ENCODE data around the gene IMP4. TPM values are rescaled to one million over a fixed set of nuclear protein-coding genes. Genes with fewer than 3 reads are reported as not detected.

Gene IMP4
- total RNA-seq, 1 experiment from 2014 or later = 101 TPM

DNA sequence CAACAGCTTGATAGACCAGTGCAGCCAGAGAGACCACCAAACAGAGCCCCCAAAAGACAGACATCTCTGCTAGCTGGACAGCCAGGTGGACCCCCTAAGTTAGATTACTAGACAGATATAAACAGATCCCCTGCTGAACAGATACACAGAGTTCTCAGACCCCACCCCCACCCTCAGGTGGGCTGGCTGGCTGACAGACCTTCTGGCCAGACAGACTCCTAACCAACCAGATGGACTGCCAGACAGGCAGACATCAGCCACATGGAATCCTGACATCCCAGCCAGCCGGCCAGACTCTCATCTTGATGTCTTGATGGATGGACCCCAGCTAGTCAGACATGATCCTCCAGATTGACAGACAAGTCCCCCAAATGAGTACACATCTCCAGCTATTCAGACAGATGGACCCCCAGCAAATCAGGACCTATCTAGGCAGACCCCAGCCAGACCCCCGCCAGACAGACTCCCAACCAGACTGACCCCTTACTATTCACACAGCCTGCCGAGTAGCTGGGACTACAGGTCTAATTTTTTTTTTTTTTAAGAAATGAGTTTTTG lies 31.2 kb downstream of the IMP4 start:
- H3K79me2 ChIP-seq (ENCODE audit: insufficient read depth, low read length) = no peaks in the 10 kb centered on the region
- no peak overlapping the region for H3K14ac ChIP-seq (ENCODE audit: insufficient read depth, low read length)
- H3K23ac ChIP-seq (ENCODE audit: insufficient read length, low read depth, low read length) = no peak overlapping the region
- H3K4ac ChIP-seq (ENCODE audit: low read depth, low read length) = no peak overlapping the region
- H3K23me2 ChIP-seq (ENCODE audit: insufficient read length, low read depth, low read length, poor library complexity, severe bottlenecking) = peaks cover 8% of the 10 kb centered on the region
- H2BK5ac ChIP-seq (ENCODE audit: insufficient read length, low read length) = no peak overlapping the region
- no peak for DNase-seq
- H3K9ac ChIP-seq (ENCODE audit: extremely low read depth, insufficient read length, low read length) = no peak overlapping the region
- Mint-ChIP-seq H3K27me3 (ENCODE audit: low read depth) (peaks cover 7% of the 10 kb centered on the region), H3K27ac (no peak overlapping the region), H3K9me3 (no peaks in the 10 kb centered on the region; a peak in 1 of 5 replicates), H3K4me1 (peaks cover 23 to 33% of the 10 kb centered on the region in 2 experiments), H3K36me3 (ENCODE audit: insufficient read depth in 1 of 3, low read depth in 3 of 3) (peaks cover 8 to 28% (median 20%) of the 10 kb centered on the region in 3 experiments), H3K4me3 (peak overlapping the region; percentile 84 to 85; a peak in 3 of 5 replicates)
- no peak overlapping the region for H3K56ac ChIP-seq (ENCODE audit: insufficient read length, low read depth, low read length)
- no peak overlapping the region for H2BK20ac ChIP-seq (ENCODE audit: low read depth, low read length, poor library complexity, severe bottlenecking)
- no peak overlapping the region for H4K8ac ChIP-seq (replicated peaks; ENCODE audit: insufficient read length, low read depth, low read length)
- no peak overlapping the region for H2AK5ac ChIP-seq (ENCODE audit: insufficient read length, low read length)
- no peak overlapping the region for H3T11ph ChIP-seq (ENCODE audit: low read length)
- no peak overlapping the region for H3K27ac ChIP-seq (ENCODE audit: insufficient read length, low read depth, low read length)
- H3K27me3 ChIP-seq (ENCODE audit: insufficient read depth, low read length) = no peaks in the 10 kb centered on the region
- H3K18ac ChIP-seq (ENCODE audit: insufficient read length, low read depth, low read length) = no peak overlapping the region
- no peak overlapping the region for H2BK15ac ChIP-seq (ENCODE audit: low read depth, low read length)
- no peaks in the 10 kb centered on the region; the same call in 1 of the 2 replicates for H3K4me1 ChIP-seq (ENCODE audit: insufficient read depth, low read length)
- no peak overlapping the region for H2BK12ac ChIP-seq (ENCODE audit: insufficient read length, low read depth, low read length)
- no peak overlapping the region for H4K5ac ChIP-seq (ENCODE audit: insufficient read length, low read depth, low read length)
- no peaks in the 10 kb centered on the region for H3K79me1 ChIP-seq (ENCODE audit: insufficient read depth, low read depth, low read length, poor library complexity, severe bottlenecking)
- H3K4me2 ChIP-seq (ENCODE audit: insufficient read depth, insufficient read length, low read length) = no peak overlapping the region
- H4K91ac ChIP-seq (ENCODE audit: insufficient read length, low read depth, low read length) = no peak overlapping the region
- H3K9me3 ChIP-seq (ENCODE audit: control insufficient read depth, low read depth, low read length) = no peaks in the 10 kb centered on the region
- H2AFZ ChIP-seq (ENCODE audit: low read length) = no peak overlapping the region
- WGBS (ENCODE audit: extremely low coverage, insufficient read length, low lambda C conversion rate) = no CpG with 5 or more reads among the region's 3 CpGs
- no peaks in the 10 kb centered on the region for H4K20me1 ChIP-seq (ENCODE audit: control insufficient read depth, insufficient read depth, insufficient read length)
- TF ChIP-seq, protein P1, sequence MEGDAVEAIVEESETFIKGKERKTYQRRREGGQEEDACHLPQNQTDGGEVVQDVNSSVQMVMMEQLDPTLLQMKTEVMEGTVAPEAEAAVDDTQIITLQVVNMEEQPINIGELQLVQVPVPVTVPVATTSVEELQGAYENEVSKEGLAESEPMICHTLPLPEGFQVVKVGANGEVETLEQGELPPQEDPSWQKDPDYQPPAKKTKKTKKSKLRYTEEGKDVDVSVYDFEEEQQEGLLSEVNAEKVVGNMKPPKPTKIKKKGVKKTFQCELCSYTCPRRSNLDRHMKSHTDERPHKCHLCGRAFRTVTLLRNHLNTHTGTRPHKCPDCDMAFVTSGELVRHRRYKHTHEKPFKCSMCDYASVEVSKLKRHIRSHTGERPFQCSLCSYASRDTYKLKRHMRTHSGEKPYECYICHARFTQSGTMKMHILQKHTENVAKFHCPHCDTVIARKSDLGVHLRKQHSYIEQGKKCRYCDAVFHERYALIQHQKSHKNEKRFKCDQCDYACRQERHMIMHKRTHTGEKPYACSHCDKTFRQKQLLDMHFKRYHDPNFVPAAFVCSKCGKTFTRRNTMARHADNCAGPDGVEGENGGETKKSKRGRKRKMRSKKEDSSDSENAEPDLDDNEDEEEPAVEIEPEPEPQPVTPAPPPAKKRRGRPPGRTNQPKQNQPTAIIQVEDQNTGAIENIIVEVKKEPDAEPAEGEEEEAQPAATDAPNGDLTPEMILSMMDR (conservative IDR thresholded peaks at IDR 0.05) = no peak
- H2BK120ac ChIP-seq (ENCODE audit: low read depth, low read length, poor library complexity, severe bottlenecking) = no peak overlapping the region

All from H9 (cell line).